ENCODE results near the gene TRPC4. TPM values are rescaled to one million over a fixed set of nuclear protein-coding genes. Genes with fewer than 3 reads are reported as not detected.

Gene TRPC4
- polyA plus RNA-seq, 3 donors: not detected

GRCh38 chr13:37788346-37788745, 81.2 kb downstream of the TRPC4 start:
- no peaks in the 10 kb centered on the region for H3K9me3 ChIP-seq (replicated peaks in 1 of 2; ENCODE audit: control insufficient read depth in 1 of 2, insufficient read depth in 1 of 2, low read length in 2 of 2)
- no peak overlapping the region for H3K4me2 ChIP-seq (replicated peaks; ENCODE audit: extremely low read depth, low read length, poor library complexity, severe bottlenecking)
- no peaks in the 10 kb centered on the region for H3K4me1 Mint-ChIP-seq
- no peak overlapping the region for H3K27ac Mint-ChIP-seq
- no peak overlapping the region for H3K4me3 Mint-ChIP-seq
- no peak for TF ChIP-seq CTCF (IDR thresholded peaks at IDR 0.05)
- WGBS (ENCODE audit: insufficient coverage): 86% methylated on average over 1 of the region's 1 CpG
- H3K9ac ChIP-seq (ENCODE audit: insufficient read depth, low read length, poor library complexity, severe bottlenecking): no peak overlapping the region
- H3K27me3 Mint-ChIP-seq (ENCODE audit: low read depth in 3 of 3): no peaks in the 10 kb centered on the region
- no peaks in the 10 kb centered on the region for H3K4me1 ChIP-seq (ENCODE audit: control insufficient read depth in 1 of 2, insufficient read depth in 2 of 2, low read length in 2 of 2)
- no peak for DNase-seq
- H2AFZ ChIP-seq (ENCODE audit: insufficient read depth, low read depth, low read length, poor library complexity, severe bottlenecking): no peak overlapping the region
- H3K9me3 Mint-ChIP-seq: peaks cover 0 to 1% (median 0%) of the 10 kb centered on the region in 7 donors
- no peaks in the 10 kb centered on the region for H4K20me1 ChIP-seq (ENCODE audit: insufficient read depth, low read length)
- H3K36me3 ChIP-seq (replicated peaks in 1 of 2; ENCODE audit: control insufficient read depth in 1 of 2, insufficient read depth in 2 of 2, low read length in 2 of 2): no peaks in the 10 kb centered on the region
- H3K36me3 Mint-ChIP-seq: no peaks in the 10 kb centered on the region
- H3K79me2 ChIP-seq (ENCODE audit: insufficient read depth, low read length): no peaks in the 10 kb centered on the region
- no peak overlapping the region for H3K27ac ChIP-seq (ENCODE audit: low read depth in 1 of 2, low read length in 2 of 2)
- H3K4me3 ChIP-seq (replicated peaks in 1 of 3; ENCODE audit: low read depth in 2 of 3, low read length in 3 of 3): no peak overlapping the region
- H3K27me3 ChIP-seq (ENCODE audit: control insufficient read depth in 2 of 2, insufficient read depth in 2 of 2, low read length in 2 of 2): no peaks in the 10 kb centered on the region
- intact Hi-C loops (cut with micrococcal nuclease): no loop called here

DNA sequence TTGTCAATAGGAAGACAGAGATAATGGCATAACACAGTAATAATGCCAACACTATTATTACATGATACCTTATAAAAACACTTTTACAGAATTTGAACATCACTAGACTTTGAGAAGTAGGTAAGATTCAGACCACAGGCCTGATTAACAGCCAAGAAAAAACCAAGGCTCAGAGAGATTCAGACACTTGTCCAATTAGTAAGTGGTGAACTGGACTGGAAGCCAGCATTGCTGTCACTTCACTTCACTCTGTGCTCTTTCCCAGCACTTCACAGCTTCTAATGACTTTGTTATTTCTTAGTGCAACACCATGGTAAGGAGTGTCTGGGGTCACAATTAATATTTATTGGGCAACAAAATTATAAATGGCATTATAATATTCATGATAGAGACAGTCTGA, 91.9 kb downstream of the TRPC4 start:
- H3K9ac ChIP-seq (ENCODE audit: insufficient read depth, low read length, poor library complexity, severe bottlenecking): no peak overlapping the region
- H3K27ac Mint-ChIP-seq: no peak overlapping the region
- H3K27me3 ChIP-seq (ENCODE audit: control insufficient read depth in 2 of 2, insufficient read depth in 2 of 2, low read length in 2 of 2): no peaks in the 10 kb centered on the region
- H3K4me1 ChIP-seq (ENCODE audit: control insufficient read depth in 1 of 2, insufficient read depth in 2 of 2, low read length in 2 of 2): no peaks in the 10 kb centered on the region
- no peaks in the 10 kb centered on the region for H4K20me1 ChIP-seq (ENCODE audit: insufficient read depth, low read length)
- intact Hi-C loops (cut with micrococcal nuclease): no loop called here
- peaks cover 0 to 2% (median 0%) of the 10 kb centered on the region in 7 donors for H3K9me3 Mint-ChIP-seq
- no peak overlapping the region for H3K4me3 Mint-ChIP-seq
- H2AFZ ChIP-seq (ENCODE audit: insufficient read depth, low read depth, low read length, poor library complexity, severe bottlenecking): no peak overlapping the region
- H3K4me3 ChIP-seq (replicated peaks in 1 of 3; ENCODE audit: low read depth in 2 of 3, low read length in 3 of 3): no peak overlapping the region
- TF ChIP-seq CTCF (IDR thresholded peaks at IDR 0.05): no peak
- no peak for DNase-seq
- H3K36me3 ChIP-seq (replicated peaks in 1 of 2; ENCODE audit: control insufficient read depth in 1 of 2, insufficient read depth in 2 of 2, low read length in 2 of 2): no peaks in the 10 kb centered on the region
- no peaks in the 10 kb centered on the region for H3K9me3 ChIP-seq (replicated peaks in 1 of 2; ENCODE audit: control insufficient read depth in 1 of 2, insufficient read depth in 1 of 2, low read length in 2 of 2)
- H3K27ac ChIP-seq (ENCODE audit: low read depth in 1 of 2, low read length in 2 of 2): no peak overlapping the region
- H3K36me3 Mint-ChIP-seq: no peaks in the 10 kb centered on the region
- no peaks in the 10 kb centered on the region for H3K4me1 Mint-ChIP-seq
- H3K27me3 Mint-ChIP-seq (ENCODE audit: low read depth in 3 of 3): peaks cover 0 to under 1% (median 0%) of the 10 kb centered on the region in 3 donors
- H3K4me2 ChIP-seq (replicated peaks; ENCODE audit: extremely low read depth, low read length, poor library complexity, severe bottlenecking): no peak overlapping the region
- H3K79me2 ChIP-seq (ENCODE audit: insufficient read depth, low read length): no peaks in the 10 kb centered on the region

Data from CD14-positive monocyte (primary cell).